ENCODE results near the gene MAN2C1.

GRCh38 chr15:75327491-75327890, 40.9 kb downstream of the MAN2C1 start:
- TF ChIP-seq ELF4 (IDR thresholded peaks at IDR 0.05) (no peak), NFRKB (IDR thresholded peaks at IDR 0.05) (no peak), BHLHE40 (IDR thresholded peaks at IDR 0.05; ENCODE audit: borderline replicate concordance) (no peak), LEF1 (IDR thresholded peaks at IDR 0.05; ENCODE audit: borderline replicate concordance) (no peak), ZNF384 (IDR thresholded peaks at IDR 0.05) (no peak), HDGF (IDR thresholded peaks at IDR 0.05; ENCODE audit: borderline replicate concordance) (no peak), SP1 (IDR thresholded peaks at IDR 0.05) (no peak), TARDBP (IDR thresholded peaks at IDR 0.05) (no peak), CTBP1 (IDR thresholded peaks at IDR 0.05; ENCODE audit: borderline replicate concordance) (no peak), ARNT (IDR thresholded peaks at IDR 0.05) (no peak)
